CD4-positive, alpha-beta T cell (primary cell): ENCODE data around the gene TTC6. TPM values are rescaled to one million over a fixed set of nuclear protein-coding genes. Genes with fewer than 3 reads are reported as not detected.

Experiments
- ATAC-seq: fragments of 200-7000 bp; cut with Tn5 transposase; one replicate; pipeline ENCODE4 v1.10.0; 2022; ENCODE audit warnings: mild to moderate bottlenecking; ENCODE audit not compliant: poor library complexity
- CTCF ChIA-PET: fragments of 350-600 bp; sonication (Branson Sonifier 250); formaldehyde crosslinking; loops from one replicate; lab custom pipeline; 2021; ENCODE audit warnings: antibody characterized with exemption, inconsistent platforms; lab: Charles Lee
- POLR2A ChIA-PET: fragments of 350-600 bp; sonication (Branson Sonifier 250); formaldehyde crosslinking; loops from one replicate; lab custom pipeline; 2021; ENCODE audit warnings: antibody characterized with exemption, inconsistent platforms; lab: Charles Lee
- DNase-seq, 14 experiments: peaks; one replicate each; pipeline ENCODE4 v3.0.0-alpha.2; 2013 to 2020; ENCODE audit warnings: mixed read lengths in 2 of 14
- H3K27ac ChIP-seq, 2 donors: one replicate each; pipeline versions ENCODE4 v1.5.1 to v1.7.0; 2013; ENCODE audit warnings: low read length in 2 of 2, low read depth in 1 of 2, mild to moderate bottlenecking in 1 of 2
- H3K27me3 ChIP-seq, 2 experiments: 1 replicate in 1 of 2; 2 replicates in 1 of 2; pipeline versions ENCODE4 v1.6.1 to v1.7.0; 2013; ENCODE audit warnings: low read length in 2 of 2, control low read depth in 1 of 2, mild to moderate bottlenecking in 1 of 2, moderate library complexity in 1 of 2; ENCODE audit not compliant: insufficient read depth in 2 of 2, control insufficient read depth in 1 of 2
- H3K36me3 ChIP-seq: one replicate; pipeline ENCODE4 v1.6.1; 2013; ENCODE audit warnings: low read length, control low read depth; ENCODE audit not compliant: insufficient read depth
- H3K4me1 ChIP-seq: one replicate; pipeline ENCODE4 v1.6.1; 2013; ENCODE audit warnings: low read length, control low read depth; ENCODE audit not compliant: insufficient read depth
- H3K4me3 ChIP-seq: one replicate; pipeline ENCODE4 v1.5.1; 2013; ENCODE audit warnings: mild to moderate bottlenecking, low read length, moderate library complexity
- H3K9me3 ChIP-seq, 2 experiments: 1 replicate in 1 of 2; 2 replicates in 1 of 2; pipeline versions ENCODE4 v1.6.1 to v1.7.0; 2013; ENCODE audit warnings: low read length in 2 of 2, mild to moderate bottlenecking in 2 of 2, control low read depth in 1 of 2, moderate library complexity in 1 of 2; ENCODE audit not compliant: control insufficient read depth in 1 of 2, insufficient read depth in 1 of 2
- H3K27ac Mint-ChIP-seq: one replicate; pipeline ENCODE4 v1.8.0; 2020; ENCODE audit warnings: mixed read lengths
- H3K27me3 Mint-ChIP-seq: one replicate; pipeline ENCODE4 v1.8.0; 2021; ENCODE audit warnings: mixed read lengths
- H3K36me3 Mint-ChIP-seq: one replicate; pipeline ENCODE4 v1.8.0; 2021; ENCODE audit warnings: low read depth, mixed read lengths
- H3K4me1 Mint-ChIP-seq: one replicate; pipeline ENCODE4 v1.8.0; 2021; ENCODE audit warnings: low read depth, mixed read lengths
- H3K4me3 Mint-ChIP-seq: one replicate; pipeline ENCODE4 v1.8.0; 2020; ENCODE audit warnings: mild to moderate bottlenecking, mixed read lengths
- H3K9me3 Mint-ChIP-seq: one replicate; pipeline ENCODE4 v1.8.0; 2020; ENCODE audit warnings: mixed read lengths
- intact Hi-C, 2 experiments: fragments of 100-400 bp; cut with DNase I in 1 of 2; cut with micrococcal nuclease in 1 of 2; formaldehyde crosslinking; loops; one replicate each; pipeline versions ENCODE4 v1.15.1 to v1.9.0; 2023 to 2025; cut with DNase I, micrococcal nuclease
- total RNA-seq, 174 experiments: library from RNA in 2 of 174; stranded (reverse) in 2 of 174; gene quantifications; one replicate each; pipeline ENCODE4 v1.2.3 and lab custom pipeline; 2021 to 2026
- TF ChIP-seq, protein P1 (sequence below): fragments of 200-600 bp; IDR thresholded peaks from one replicate; pipeline ENCODE4 v1.8.0; 2022; ENCODE audit warnings: antibody characterized with exemption, mild to moderate bottlenecking

The TTC6 gene
- total RNA-seq, 2 experiments from 2014 or later = not detected

DNA sequence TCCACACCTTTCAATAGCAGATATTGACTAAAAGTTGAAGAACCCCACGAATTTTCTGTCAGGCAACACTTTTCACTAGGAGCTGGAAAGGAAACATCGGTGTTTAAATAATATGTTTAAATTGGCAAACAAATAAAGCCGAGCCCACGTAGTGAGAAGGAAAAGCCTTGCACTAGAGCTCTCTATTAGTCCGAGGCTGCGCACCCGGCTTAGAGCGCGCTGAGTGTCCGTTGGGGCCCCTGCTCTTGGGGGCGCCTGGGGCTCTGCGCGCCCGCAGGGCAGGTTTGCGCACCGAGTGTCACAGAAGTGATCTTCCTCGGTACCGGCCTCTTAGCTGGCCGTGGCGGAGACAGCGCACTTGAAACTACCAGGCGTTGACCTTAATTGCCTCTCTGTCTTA is 6.4 kb downstream of the TTC6 start:
- CTCF ChIA-PET = no interaction called here
- Histone ChIP-seq H3K27me3 (peaks cover 64 to 76% of the 10 kb centered on the region in 2 experiments), H3K9me3 (peaks cover 6 to 50% of the 10 kb centered on the region in 2 experiments), H3K4me3 (no peak overlapping the region), H3K27ac (no peak overlapping the region), H3K36me3 (no peaks in the 10 kb centered on the region), H3K4me1 (peaks cover 23% of the 10 kb centered on the region)
- H3K36me3 Mint-ChIP-seq = no peaks in the 10 kb centered on the region
- TF ChIP-seq, protein P1, sequence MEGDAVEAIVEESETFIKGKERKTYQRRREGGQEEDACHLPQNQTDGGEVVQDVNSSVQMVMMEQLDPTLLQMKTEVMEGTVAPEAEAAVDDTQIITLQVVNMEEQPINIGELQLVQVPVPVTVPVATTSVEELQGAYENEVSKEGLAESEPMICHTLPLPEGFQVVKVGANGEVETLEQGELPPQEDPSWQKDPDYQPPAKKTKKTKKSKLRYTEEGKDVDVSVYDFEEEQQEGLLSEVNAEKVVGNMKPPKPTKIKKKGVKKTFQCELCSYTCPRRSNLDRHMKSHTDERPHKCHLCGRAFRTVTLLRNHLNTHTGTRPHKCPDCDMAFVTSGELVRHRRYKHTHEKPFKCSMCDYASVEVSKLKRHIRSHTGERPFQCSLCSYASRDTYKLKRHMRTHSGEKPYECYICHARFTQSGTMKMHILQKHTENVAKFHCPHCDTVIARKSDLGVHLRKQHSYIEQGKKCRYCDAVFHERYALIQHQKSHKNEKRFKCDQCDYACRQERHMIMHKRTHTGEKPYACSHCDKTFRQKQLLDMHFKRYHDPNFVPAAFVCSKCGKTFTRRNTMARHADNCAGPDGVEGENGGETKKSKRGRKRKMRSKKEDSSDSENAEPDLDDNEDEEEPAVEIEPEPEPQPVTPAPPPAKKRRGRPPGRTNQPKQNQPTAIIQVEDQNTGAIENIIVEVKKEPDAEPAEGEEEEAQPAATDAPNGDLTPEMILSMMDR = no peak
- H3K4me1 Mint-ChIP-seq = peaks cover 11% of the 10 kb centered on the region
- no peak for DNase-seq
- no peak overlapping the region for H3K4me3 Mint-ChIP-seq
- ATAC-seq = no peak
- peaks cover 94% of the 10 kb centered on the region for H3K27me3 Mint-ChIP-seq
- no peak overlapping the region for H3K27ac Mint-ChIP-seq
- intact Hi-C loops = no loop called here
- POLR2A ChIA-PET = no interaction called here
- H3K9me3 Mint-ChIP-seq = peaks cover 3% of the 10 kb centered on the region

DNA sequence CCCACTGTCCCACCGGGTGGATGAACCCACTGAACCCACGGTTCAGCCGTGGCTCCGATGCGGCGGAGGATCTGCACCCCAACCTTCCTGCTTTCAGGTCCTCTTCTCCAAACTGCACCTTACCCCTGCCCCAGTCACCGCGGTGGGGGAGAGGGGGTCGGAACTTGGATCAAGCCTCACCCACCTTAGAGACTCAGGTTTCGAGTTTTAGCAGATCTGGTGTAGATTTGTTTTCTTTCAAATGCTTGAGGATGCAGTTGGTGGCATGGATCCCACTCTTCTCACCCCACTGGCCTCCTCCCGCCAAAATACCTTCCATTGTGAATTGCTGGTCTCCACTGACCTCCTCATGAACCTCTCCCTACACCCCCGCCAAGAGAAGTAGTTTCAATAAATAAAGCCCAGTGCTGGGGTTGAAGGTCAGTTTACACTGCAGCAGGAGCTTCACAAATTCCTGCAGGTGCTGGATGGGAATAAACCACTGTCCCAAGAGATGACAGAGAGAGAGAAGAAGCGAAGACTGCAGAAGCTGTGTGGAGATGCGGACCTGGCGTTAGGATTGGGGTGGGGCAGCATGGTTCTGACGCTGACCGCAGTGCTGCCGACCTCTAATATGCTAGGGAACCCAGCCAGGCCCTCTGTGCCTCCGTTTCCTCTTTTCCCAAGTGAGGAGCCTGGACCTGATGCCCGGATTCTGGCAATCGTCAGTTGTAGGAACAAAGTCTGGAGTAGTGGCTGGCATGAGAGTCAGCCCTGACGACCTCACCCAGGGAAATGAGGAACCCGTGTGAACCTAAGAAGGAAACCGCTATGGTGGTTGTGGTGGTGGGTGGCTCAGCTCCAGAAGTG is 7.4 kb downstream of the TTC6 start:
- Mint-ChIP-seq H3K27me3 (peaks cover 84% of the 10 kb centered on the region), H3K4me1 (peaks cover 7% of the 10 kb centered on the region), H3K36me3 (no peaks in the 10 kb centered on the region), H3K4me3 (no peak overlapping the region), H3K9me3 (no peaks in the 10 kb centered on the region), H3K27ac (no peak overlapping the region)
- TF ChIP-seq, protein P1 = no peak
- peaks cover 54 to 67% of the 10 kb centered on the region in 2 experiments for H3K27me3 ChIP-seq
- ChIA-PET POLR2A (no interaction called here), CTCF (no interaction called here)
- no peak overlapping the region for H3K27ac ChIP-seq
- no peak overlapping the region for H3K4me3 ChIP-seq
- DNase-seq (no peak), ATAC-seq (no peak)
- intact Hi-C loops = no loop called here
- peaks cover 20% of the 10 kb centered on the region for H3K4me1 ChIP-seq
- peaks cover 0 to 45% of the 10 kb centered on the region in 2 experiments for H3K9me3 ChIP-seq
- no peaks in the 10 kb centered on the region for H3K36me3 ChIP-seq

DNA sequence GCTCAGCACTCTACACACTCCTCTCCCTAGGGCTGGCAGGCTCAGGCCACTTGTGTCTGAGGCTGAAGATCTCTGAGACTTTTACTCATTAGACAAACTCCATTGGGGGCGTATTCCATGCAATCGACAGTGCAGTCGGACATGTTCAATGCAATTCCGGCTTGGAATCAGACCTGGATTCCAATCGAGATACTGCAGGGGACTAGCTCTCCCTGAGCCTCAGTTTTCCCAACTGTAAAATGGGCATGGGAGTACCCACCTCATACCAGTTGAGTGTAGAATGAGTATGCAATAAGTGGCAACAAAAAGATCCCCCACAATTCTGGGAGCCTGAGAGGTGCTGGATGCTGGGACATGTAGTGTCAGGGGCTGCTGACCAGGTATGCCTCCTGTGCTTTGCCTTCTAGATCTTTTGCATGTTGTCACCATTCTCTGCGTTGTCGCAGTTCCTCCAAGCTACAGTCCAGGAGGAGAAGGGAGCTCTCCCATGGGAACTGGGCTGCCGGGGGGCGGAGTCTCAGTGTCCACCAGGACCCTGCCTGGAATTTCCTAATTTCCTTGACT is 8.3 kb downstream of the TTC6 start:
- TF ChIP-seq, protein P1 = no peak
- DNase-seq = no peak
- intact Hi-C loops = no loop called here
- Mint-ChIP-seq H3K27me3 (peaks cover 77% of the 10 kb centered on the region), H3K4me1 (peaks cover 6% of the 10 kb centered on the region), H3K36me3 (no peaks in the 10 kb centered on the region), H3K9me3 (no peaks in the 10 kb centered on the region), H3K27ac (no peak overlapping the region), H3K4me3 (no peak overlapping the region)
- Histone ChIP-seq H3K36me3 (no peaks in the 10 kb centered on the region), H3K4me1 (peaks cover 10% of the 10 kb centered on the region), H3K27me3 (peaks cover 45 to 57% of the 10 kb centered on the region in 2 experiments), H3K27ac (no peak overlapping the region), H3K4me3 (no peak overlapping the region), H3K9me3 (peaks cover 0 to 35% of the 10 kb centered on the region in 2 experiments)
- no peak for ATAC-seq
- POLR2A ChIA-PET = no interaction called here
- CTCF ChIA-PET = no interaction called here
